ENCODE measurements around the gene OR52K2.

OR52K2 gene

DNA sequence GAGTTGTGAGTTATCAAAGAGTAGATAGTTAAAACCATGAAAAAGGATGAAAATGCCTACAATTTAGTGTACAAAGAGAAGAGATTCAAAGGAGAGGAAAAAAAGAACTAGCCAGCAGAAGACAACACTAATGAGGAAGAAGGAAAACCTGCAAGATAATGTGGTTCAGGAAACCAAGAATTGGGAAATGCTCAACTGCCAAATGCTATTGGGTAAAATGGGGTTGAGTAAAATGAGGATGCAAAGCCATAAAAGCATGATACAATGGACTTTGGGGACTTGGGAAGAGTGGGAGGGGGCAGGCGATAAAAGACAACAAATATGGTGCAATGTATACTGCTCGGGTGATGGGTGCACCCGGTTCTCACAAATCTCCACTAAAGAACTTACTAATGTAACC, 7.6 kb upstream of the OR52K2 start:
- TF ChIP-seq, protein P1, sequence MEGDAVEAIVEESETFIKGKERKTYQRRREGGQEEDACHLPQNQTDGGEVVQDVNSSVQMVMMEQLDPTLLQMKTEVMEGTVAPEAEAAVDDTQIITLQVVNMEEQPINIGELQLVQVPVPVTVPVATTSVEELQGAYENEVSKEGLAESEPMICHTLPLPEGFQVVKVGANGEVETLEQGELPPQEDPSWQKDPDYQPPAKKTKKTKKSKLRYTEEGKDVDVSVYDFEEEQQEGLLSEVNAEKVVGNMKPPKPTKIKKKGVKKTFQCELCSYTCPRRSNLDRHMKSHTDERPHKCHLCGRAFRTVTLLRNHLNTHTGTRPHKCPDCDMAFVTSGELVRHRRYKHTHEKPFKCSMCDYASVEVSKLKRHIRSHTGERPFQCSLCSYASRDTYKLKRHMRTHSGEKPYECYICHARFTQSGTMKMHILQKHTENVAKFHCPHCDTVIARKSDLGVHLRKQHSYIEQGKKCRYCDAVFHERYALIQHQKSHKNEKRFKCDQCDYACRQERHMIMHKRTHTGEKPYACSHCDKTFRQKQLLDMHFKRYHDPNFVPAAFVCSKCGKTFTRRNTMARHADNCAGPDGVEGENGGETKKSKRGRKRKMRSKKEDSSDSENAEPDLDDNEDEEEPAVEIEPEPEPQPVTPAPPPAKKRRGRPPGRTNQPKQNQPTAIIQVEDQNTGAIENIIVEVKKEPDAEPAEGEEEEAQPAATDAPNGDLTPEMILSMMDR (IDR thresholded peaks at IDR 0.05; ENCODE audit: low read depth, low read length): no peak
- no peak for DNase-seq (ENCODE audit: extremely low read depth, low read depth)

DNA sequence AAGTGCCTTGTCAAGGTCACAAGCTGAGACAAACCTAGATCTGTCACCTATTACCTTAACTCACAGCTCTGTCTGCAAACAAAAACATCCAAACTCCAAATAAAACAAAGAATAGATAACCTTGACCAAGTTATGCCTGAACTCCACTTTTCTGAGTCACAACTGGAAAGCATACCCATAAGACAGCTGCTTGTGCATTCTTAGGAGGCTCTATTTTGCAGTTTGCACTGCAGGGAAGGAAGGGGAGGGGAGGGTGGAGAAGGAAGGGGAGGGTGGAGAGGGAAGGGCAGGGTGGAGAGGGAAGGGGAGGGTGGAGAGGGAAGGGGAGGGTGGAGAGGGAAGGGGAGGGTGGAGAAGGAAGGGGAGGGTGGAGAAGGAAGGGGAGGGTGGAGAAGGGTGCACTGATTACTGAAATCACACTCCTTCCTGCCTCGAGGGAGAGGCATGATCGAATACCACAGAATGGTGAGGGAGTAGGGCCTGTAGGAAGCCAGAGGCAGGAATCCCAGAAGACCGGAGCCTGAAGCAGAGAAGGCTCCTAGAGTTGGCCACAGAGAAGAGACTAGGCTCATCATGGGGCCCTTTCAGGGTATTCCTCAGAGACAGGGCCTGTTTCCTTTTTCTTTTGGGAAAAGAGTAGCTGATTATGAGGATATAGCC, 5.7 kb upstream of the OR52K2 start:
- TF ChIP-seq, protein P1 (IDR thresholded peaks at IDR 0.05; ENCODE audit: low read depth, low read length): no peak
- no peak for DNase-seq (ENCODE audit: extremely low read depth, low read depth)

DNA sequence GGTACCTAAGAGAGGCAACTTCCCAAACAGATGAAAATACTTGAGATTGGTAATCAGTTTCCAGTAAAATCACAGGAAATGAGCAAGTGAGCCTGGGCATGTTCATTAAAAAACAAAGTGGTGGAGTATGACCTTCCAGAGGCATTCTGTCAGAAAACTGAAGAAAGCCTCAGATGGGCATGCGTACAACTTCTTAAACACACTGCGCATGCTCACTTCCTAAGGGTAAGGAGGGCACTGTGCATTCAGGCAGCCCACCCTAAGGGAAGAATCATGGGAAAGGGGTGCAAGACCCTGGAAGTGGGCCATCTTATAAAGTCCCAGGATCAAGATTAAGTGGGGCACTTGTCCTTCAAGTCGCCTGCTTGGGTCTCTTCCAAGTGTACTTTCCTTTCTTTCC, 4.0 kb downstream of the OR52K2 start:
- TF ChIP-seq, protein P1 (IDR thresholded peaks at IDR 0.05; ENCODE audit: low read depth, low read length): no peak
- DNase-seq (ENCODE audit: extremely low read depth, low read depth): no peak

DNA sequence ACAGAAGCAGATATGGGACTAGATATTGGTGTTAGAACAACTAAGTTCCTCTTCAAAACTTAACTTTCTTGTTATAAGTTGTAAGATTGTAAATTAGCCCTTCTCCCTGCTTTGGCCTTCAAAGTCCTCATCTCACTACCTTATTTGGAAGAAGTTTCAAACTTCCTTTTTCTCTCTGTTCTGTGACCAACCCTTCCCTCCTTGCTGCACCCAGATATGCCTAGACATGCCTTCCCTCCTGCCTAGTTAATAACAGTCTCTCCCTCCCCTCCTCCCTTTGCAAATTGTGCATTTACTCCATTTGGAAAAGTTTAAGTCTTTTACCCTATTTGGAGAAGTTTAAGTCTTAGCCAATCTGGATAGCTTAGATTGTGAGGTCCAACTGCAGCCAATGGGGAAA, 4.9 kb downstream of the OR52K2 start:
- no peak for DNase-seq (ENCODE audit: extremely low read depth, low read depth)
- TF ChIP-seq, protein P1 (IDR thresholded peaks at IDR 0.05; ENCODE audit: low read depth, low read length): no peak

DNA sequence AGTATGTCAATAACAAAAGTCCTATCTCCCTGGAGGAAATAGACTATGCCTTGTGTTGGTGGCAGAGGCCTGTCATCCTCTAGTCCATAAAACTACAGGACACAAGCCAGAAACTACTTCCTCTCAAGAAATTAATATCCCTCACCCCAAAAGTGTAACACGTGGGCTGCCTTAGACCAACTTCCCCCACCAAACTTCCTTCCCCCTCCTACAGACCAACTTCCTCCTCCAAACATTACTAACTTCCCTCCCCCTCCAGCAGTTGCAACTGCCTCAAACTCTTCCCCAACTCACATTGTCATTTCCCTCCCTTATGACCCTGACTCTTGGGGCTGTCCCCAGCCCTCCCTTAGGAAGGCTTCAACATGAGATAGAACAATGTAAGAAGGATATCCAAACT, 6.3 kb downstream of the OR52K2 start:
- TF ChIP-seq, protein P1 (IDR thresholded peaks at IDR 0.05; ENCODE audit: low read depth, low read length): no peak
- no peak for DNase-seq (ENCODE audit: extremely low read depth, low read depth)

DNA sequence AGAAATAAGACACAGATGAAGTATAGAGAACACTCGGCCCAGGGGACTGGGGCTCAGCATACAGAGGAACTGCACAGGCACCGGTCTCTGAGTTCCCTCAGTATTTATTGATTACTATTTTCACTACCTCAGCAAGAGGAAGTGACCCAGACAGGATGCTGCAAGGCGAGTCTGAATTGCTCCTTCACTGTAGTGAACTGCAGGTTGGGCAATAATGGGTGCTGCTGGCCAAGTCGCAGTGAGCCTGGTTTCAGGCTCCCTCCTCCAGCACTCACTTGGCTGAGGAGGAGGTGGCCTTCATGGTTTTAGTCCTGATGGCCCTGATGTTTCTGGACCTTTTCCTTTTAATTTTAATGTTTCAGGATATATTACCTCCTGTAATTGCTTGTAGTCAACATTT, 10.4 kb downstream of the OR52K2 start:
- TF ChIP-seq, protein P1 (IDR thresholded peaks at IDR 0.05; ENCODE audit: low read depth, low read length): no peak
- no peak for DNase-seq (ENCODE audit: extremely low read depth, low read depth)

DNA sequence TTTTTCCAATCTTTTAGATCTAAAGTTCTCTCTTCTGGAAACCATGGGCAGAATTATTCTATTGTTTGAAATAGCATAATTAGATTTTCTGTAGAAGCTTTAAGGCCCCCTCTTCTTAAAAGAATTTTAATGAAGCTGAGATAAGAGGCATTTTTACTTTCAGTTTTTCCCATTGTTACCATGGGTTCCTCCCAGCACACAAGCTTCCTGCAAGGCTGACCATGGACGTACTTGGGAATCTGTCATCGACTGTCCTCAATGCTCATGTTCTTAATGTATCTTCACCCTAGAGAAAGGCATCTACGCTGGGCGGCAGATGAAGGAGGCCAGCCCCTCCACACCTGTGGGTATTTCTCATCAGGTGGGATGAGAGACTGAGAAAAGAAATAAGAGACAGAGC, 11.1 kb downstream of the OR52K2 start:
- no peak for DNase-seq (ENCODE audit: extremely low read depth, low read depth)
- TF ChIP-seq, protein P1 (IDR thresholded peaks at IDR 0.05; ENCODE audit: low read depth, low read length): no peak

All from AG09319 (cell line).